Peyer's patch (tissue), 4 donors: ENCODE data around the gene APC.

Experiments used
- CTCF ChIP-seq, 6 experiments: fragments of 450-650 bp in 4 of 6; fragments of 200-600 bp in 2 of 6; sonication (generic) in 1 of 6; IDR thresholded peaks; one replicate each; pipeline ENCODE4 v1.5.1; 2017 to 2019; ENCODE audit warnings: antibody characterized with exemption in 6 of 6, mild to moderate bottlenecking in 3 of 6, moderate library complexity in 1 of 6
- POLR2A ChIP-seq, 2 donors: fragments of 450-650 bp; IDR thresholded peaks; one replicate each; pipeline ENCODE4 v1.5.1; 2017; ENCODE audit warnings: antibody characterized with exemption in 2 of 2, mild to moderate bottlenecking in 2 of 2, moderate library complexity in 2 of 2

DNA sequence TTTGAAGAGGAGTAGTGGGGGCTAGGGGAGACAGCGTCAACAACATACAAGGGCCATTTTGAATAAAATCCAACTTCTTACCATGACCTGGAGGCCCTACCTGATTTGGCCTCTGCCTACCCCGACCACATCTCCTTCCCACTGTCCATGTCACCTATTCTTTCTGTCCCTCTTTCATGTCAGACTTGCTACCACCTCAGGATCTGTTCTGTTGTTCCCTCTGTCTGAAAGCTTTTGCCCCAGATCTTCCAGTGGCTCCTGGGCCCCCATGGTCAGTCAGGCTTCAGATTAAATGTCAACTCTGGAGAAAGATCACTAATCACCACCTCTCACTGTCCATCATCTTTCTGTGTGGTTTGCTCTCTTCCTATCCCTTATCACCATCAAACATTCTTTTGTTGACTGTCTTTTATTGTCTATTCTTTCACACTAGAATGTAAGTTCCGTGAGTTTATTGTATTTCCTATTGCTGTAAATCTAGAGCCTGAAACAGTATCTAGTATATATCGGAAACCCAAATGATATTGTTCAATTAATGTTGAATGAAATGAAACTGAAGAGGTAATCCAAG lies 31.2 kb upstream of the APC start:
- TF ChIP-seq CTCF (IDR thresholded peaks at IDR 0.05) (no peak), POLR2A (IDR thresholded peaks at IDR 0.05) (no peak)
